8988T (cell line): ENCODE results near the gene CCL8.

Experiments
- DNase-seq: peaks from one replicate; pipeline ENCODE4 v3.0.0; 2011

Gene CCL8

DNA sequence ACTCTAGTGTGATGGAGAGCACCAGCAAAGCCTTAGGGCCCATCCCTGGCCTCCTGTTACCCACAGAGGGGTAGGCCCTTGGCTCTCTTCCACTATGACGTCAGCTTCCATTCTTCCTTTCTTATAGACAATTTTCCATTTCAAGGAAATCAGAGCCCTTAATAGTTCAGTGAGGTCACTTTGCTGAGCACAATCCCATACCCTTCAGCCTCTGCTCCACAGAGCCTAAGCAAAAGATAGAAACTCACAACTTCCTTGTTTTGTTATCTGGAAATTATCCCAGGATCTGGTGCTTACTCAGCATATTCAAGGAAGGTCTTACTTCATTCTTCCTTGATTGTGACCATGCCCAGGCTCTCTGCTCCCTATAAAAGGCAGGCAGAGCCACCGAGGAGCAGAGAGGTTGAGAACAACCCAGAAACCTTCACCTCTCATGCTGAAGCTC lies at the start of gene CCL8:
Gene CCL8, plus strand, starts transcription at position 397 of the 445 bp plus-strand sequence. CDS start 67 bp downstream, outside the sequence.
- no peak for DNase-seq

DNA sequence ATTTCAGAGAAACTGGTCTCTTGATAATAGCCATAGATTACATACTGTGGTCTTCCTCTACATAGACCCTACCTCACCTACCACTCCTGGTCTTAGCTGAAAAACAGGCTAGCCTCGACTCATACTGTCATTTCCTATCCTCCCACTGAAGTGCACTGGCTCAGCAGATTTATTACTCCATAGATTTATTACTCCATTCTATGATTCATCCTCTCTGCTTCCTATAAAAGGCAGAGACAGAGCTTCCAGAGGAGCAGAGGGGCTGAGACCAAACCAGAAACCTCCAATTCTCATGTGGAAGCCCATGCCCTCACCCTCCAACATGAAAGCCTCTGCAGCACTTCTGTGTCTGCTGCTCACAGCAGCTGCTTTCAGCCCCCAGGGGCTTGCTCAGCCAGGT lies 49.3 kb upstream of the CCL8 start, which contains the start of gene CCL7:
Gene CCL7, plus strand, starts transcription at position 253 of the 400 bp plus-strand sequence. Its CDS starts 70 bp downstream, at position 323.
- no peak for DNase-seq

- no peak for DNase-seq
Measured at GRCh38 chr17:34275881-34276280, 43.4 kb upstream of the CCL8 start.

- no peak for DNase-seq
Measured at GRCh38 chr17:34276826-34277225, 42.4 kb upstream of the CCL8 start.

- no peak for DNase-seq
Measured at GRCh38 chr17:34283571-34283970, 35.7 kb upstream of the CCL8 start.

GRCh38 chr17:34285286-34285792 lies 33.9 kb upstream of the CCL8 start, which contains the start of gene CCL11:
Gene CCL11 (plus strand): TSS chr17:34285742. CDS start chr17:34285809, 67 bp downstream.
- no peak for DNase-seq

GRCh38 chr17:34287875-34288274 lies 31.4 kb upstream of the CCL8 start:
- no peak for DNase-seq

DNA sequence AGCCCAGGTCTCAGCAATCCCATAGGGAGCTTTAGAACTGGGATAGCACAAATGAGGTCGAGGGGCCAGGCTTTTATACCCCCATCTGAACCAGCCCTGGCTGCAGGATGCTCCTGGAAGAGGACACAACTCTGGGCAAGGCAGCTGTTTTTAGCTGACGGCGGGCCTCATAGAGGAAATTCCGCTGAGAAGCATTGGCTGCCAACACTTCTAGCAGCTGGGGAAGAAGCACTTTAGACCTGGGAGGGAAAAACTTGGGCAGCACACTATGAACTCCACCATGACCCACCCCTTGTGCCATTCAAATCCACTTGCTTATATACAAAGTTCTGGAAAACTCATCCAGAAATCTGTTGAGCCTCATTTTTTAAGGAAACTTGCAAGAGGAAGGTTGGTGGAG lies 28.6 kb upstream of the CCL8 start:
- DNase-seq = no peak

DNA sequence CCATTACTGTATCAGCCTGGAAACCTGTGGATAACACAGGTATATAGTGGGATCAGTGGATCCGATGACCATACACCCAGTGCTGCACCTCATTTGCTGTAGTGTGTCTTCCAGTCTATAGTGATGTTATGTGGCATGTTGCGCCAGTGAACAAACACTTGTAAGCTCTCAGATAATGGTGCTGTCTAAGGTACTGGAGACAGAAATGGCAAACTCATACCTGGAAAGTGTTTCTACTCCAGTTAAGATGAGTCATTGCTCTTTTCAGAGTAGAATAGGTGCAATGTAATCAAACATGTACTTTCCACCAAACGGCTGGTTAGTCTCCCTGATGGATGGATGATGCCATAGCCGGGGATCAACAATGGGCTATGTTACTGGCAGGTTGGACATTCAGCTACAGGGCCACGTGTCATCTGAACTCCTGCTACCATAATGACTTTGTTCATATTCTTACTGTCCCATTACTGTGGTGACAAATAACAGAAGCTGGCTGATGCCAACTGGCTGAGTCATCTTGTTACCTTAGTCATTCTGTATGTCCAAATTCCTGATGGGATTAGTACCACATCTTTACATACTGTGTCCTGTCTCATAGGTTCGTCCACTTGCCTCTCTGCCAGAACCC lies 27.4 kb upstream of the CCL8 start:
- DNase-seq = no peak

DNA sequence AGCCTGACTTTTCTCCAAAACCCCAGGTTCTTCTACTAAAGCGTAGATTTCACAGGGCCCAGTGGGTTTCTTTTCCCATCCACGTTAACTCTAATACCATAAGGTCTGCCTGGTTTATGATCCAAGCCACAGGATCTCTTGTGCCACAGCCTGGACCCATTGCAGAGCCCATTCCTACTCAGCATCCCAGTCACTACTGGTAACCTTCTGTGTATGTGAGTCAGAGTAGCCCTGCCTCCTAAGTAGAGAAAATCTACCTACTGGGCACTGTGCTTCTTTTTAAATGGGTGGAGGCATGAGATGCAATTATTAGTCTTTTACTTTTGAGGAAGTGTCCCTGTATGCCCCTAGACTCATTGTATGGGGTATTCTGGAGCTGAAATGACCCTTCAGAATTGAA lies 20.2 kb upstream of the CCL8 start:
- DNase-seq = no peak

- DNase-seq = no peak
Measured at GRCh38 chr17:34299956-34300577, 19.2 kb upstream of the CCL8 start.

- no peak for DNase-seq
Measured at GRCh38 chr17:34300652-34301370, 18.4 kb upstream of the CCL8 start.

DNA sequence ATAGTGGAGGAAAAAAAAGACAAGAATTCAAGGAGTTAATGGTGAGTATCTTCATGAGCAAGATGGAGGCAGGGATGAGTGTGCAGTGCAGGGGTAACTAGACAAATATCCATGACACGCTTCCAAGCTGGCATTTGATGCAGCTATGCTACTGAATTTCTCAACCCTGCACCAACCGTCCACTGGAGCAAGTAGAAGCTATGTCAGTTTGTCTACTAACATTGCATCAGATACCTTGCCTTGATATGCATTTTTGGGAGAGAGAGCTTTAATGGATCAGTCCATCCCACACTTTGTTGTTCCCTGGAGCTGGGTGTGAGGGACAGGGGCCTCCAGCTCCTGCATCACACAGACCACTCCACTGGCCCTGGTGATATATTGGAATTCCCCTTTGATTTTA lies 17.2 kb upstream of the CCL8 start:
- no peak for DNase-seq

- no peak for DNase-seq
Measured at GRCh38 chr17:34302636-34303035, 16.6 kb upstream of the CCL8 start.

- no peak for DNase-seq
Measured at GRCh38 chr17:34303606-34304005, 15.6 kb upstream of the CCL8 start.

DNA sequence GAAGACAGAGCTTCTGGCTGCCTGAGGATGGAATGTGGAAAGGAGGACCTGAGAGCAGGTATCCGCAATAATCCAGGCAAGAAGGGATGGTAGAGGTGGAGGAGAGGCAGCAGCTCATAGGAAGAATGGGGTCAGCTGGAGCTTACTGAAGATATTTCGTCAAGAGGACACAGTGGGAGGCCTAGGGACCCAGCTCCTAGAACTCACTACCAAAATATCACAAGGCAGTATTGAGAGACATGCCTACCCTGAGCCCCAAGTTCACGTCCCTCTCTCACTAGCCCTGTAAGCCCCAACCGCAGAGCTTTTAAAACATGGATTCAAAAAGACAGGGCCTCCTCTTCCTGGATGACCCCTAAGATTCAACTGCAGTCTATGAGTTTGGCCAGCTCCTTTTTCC lies 14.2 kb upstream of the CCL8 start:
- no peak for DNase-seq

DNA sequence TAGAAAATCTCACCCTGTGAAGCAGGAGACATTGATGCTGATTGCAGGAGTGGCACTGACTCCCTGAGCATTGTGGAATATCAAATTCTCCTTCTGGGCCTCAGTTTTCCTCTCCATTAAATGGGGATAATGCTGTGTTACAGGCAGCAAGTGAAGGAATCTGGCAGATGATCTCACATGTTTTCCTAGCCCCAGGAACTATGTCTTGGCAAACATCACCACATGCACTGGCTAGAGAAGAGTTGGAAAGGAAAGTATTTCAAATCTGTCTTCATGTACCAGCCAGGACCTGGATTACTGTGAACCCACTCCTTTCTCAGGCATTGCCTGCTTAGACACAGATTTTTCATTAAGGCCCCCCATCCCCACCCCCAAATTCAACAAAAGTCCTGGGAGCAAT lies 13.6 kb upstream of the CCL8 start:
- DNase-seq = no peak

GRCh38 chr17:34306466-34306865 lies 12.8 kb upstream of the CCL8 start:
- no peak for DNase-seq

- no peak for DNase-seq
Measured at GRCh38 chr17:34307110-34307509, 12.1 kb upstream of the CCL8 start.

DNA sequence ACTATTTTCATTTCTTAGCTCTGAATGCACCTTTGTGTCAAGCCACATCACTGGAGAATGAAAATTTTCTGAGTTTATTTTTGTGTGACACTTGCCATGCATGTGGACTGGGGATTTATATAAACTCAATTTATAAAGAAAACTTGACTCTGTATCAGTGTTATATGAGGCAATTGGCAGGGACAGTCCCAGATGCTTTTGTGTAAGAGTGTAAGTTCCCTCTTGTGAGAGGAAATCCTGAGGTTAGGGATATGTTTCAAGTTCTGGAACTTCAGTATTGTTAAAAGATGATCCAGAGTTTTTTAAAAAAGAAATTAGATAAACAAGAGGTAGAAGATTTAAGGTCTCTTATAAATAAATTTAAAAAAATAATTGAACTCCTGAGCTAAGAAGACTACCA lies 10.9 kb upstream of the CCL8 start:
- DNase-seq = no peak

GRCh38 chr17:34311291-34311690 lies 7.9 kb upstream of the CCL8 start:
- no peak for DNase-seq

GRCh38 chr17:34312080-34312479 lies 7.2 kb upstream of the CCL8 start:
- no peak for DNase-seq

- DNase-seq = no peak
Measured at GRCh38 chr17:34313164-34313563, 6.1 kb upstream of the CCL8 start.

GRCh38 chr17:34314279-34314678 lies 5.0 kb upstream of the CCL8 start:
- DNase-seq = no peak
